ENCODE data around the gene SMAD7.

DNA sequence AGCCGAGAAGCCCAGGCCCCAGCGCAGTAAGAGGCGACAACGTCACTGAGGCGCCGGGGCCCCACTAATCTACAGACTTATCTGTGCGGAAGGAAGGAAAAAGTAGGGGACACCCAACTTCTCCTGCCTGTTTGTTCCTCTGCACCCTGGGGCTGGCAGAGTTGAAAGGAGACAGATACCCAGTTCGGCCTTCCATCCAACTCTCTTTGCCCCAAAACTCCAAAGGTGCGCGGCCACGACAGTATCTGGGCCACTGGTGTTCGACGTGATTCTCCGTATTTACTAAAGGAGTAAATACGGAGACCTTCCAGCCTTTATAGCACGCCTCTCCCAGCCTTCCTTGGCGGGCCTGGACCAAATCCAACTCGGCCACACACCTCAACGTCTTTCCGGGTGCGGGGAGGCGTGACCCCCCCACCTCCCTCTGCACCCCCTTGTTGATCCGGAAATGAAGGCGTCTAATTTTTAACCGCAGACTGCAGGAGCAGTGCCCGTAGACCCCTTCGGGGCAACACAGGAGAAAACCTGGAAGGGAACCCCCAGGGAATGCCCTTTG is 1.6 kb downstream of the SMAD7 start:
- no peak for TF ChIP-seq CTCF (IDR thresholded peaks at IDR 0.05)
- no peak for TF ChIP-seq ZFX (IDR thresholded peaks at IDR 0.05; ENCODE audit: borderline replicate concordance)
